Muscle of leg (tissue), 11 donors: ENCODE data around the gene TTC13. TPM values are rescaled to one million over a fixed set of nuclear protein-coding genes. Genes with fewer than 3 reads are reported as not detected.
"Not testable (repeated sequence)": the region's sequence is repeated elsewhere in the genome, so short reads cannot be mapped to it uniquely, and the experiment has no call there.

Experiments used
- DNase-seq: peaks from one replicate; pipeline ENCODE4 v3.0.0; 2013
- H3K27ac ChIP-seq: one replicate; pipeline ENCODE4 v1.5.1; 2013; ENCODE audit warnings: mild to moderate bottlenecking, low read length, control low read depth
- H3K27me3 ChIP-seq: one replicate; pipeline ENCODE4 v1.6.1; 2013; ENCODE audit warnings: low read length; ENCODE audit not compliant: control insufficient read depth, insufficient read depth
- H3K36me3 ChIP-seq: one replicate; pipeline ENCODE4 v1.6.1; 2013; ENCODE audit warnings: low read length; ENCODE audit not compliant: control insufficient read depth, insufficient read depth
- H3K4me1 ChIP-seq: one replicate; pipeline ENCODE4 v1.6.1; 2013; ENCODE audit warnings: low read length; ENCODE audit not compliant: control insufficient read depth, insufficient read depth
- H3K4me3 ChIP-seq: one replicate; pipeline ENCODE4 v1.5.1; 2013; ENCODE audit warnings: low read length, control low read depth
- H3K9me3 ChIP-seq: replicated peaks from 2 replicates; pipeline ENCODE4 v1.6.1; 2013; ENCODE audit warnings: low read depth, low read length; ENCODE audit not compliant: control insufficient read depth
- WGBS: methylation state at CpG from one replicate; pipeline ENCODE4 v1.1.5; 2013; ENCODE audit warnings: missing lambda C conversion rate; ENCODE audit not compliant: insufficient coverage; 5-methylcytosine and 5-hydroxymethylcytosine counted together
- polyA plus RNA-seq, 8 donors: library from polyadenylated mRNA; unstranded; fragments of 120-200 nt; gene quantifications; one replicate each; pipeline versions ENCODE4 v1.2.1 to v1.2.3, GENCODE V29; 2013; ENCODE audit warnings: inconsistent platforms in 1 of 8, low replicate concordance in 1 of 8; ENCODE audit not compliant: insufficient read length in 8 of 8, insufficient read depth in 1 of 8
- total RNA-seq: library from RNA; stranded (reverse); fragments of 120-200 nt; gene quantifications from one replicate; pipeline ENCODE4 v1.2.4, GENCODE V29; 2013

Gene TTC13
- total and polyA plus RNA-seq, 9 donors = 12.7 to 19.8 (median 15.4) TPM

DNA sequence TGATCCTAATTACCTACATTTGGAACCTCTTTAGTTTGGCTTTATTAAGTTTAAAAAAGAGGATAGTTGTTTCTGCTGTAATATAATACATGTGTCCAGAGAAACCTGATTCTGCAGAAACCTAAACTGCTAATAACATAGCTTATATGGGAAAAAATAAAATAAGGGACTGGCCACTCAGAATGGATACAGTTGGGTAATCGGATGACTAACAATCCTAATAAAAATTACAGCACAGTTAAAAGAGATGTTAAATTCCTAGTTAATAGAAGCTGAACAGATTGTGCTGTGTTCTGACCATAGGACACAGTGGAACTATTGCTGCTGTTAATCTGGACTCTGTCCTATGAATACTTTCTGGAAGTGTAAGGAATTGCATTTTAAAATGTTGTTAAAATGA lies 16.2 kb upstream of the TTC13 start:
- no peak overlapping the region for H3K4me3 ChIP-seq
- no peaks in the 10 kb centered on the region for H3K27me3 ChIP-seq
- peaks cover 52% of the 10 kb centered on the region for H3K36me3 ChIP-seq
- H3K4me1 ChIP-seq = no peaks in the 10 kb centered on the region
- WGBS = no CpG with 5 or more reads among the region's 1 CpG
- no peak for DNase-seq
- H3K27ac ChIP-seq = no peak overlapping the region
- H3K9me3 ChIP-seq = no peaks in the 10 kb centered on the region

DNA sequence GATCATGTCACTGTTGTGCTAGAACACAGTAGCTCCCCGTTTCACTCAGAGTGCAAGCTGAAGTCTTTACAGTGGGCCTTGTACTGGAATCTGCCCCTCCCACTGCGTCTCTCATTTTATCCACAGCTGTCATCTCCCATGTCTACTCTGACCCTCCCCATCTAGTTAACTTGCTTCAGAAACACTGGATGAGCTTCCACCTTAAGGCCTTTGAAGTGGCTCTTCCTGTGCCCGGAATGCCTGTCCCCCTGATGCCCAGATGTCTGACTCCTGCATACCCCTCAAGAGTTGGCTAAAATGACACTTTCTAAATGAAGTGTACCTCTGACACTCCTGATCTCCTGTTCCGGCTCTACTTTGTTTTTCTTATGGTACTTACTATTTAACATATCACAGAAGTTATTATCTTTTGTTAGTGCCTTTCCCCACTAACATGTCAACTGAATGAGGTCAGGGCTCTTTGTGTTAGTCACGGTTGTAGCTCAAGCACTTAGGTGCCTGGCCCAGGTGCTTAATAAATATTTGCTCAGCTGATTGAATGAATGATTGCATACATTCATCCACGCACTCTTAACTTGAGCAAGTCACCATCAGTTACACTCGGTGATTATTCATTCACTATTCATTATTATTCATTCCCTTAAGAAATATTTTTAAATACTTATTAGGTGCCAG lies 13.6 kb upstream of the TTC13 start:
- Histone ChIP-seq H3K27me3 (no peaks in the 10 kb centered on the region), H3K36me3 (peaks cover 30% of the 10 kb centered on the region)

DNA sequence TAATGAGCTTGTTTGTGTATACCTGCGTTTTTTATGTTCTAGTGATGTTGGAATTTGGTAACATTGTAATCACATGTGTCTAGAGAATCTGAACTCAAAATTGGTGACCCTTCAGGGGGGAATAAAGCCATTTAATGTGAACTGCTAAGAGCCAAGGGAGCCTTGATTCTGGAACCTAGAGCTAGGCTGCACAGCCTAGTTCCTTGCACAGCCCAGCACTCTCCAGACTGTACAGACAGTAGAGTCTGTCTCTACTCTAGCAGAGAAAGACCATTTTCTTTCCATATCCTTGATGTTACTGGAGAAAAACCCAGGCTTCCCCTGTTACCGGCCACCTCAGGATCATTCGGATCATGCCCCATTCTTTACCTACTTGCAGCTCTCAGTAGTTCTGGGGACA lies 8.8 kb upstream of the TTC13 start:
- 73% methylated on average over 3 of the region's 3 CpGs for WGBS
- Histone ChIP-seq H3K9me3 (no peaks in the 10 kb centered on the region), H3K36me3 (peaks cover 23% of the 10 kb centered on the region), H3K27ac (no peak overlapping the region), H3K4me1 (no peaks in the 10 kb centered on the region), H3K4me3 (no peak overlapping the region), H3K27me3 (no peaks in the 10 kb centered on the region)
- no peak for DNase-seq

More for the DNA sequence above, 13.6 kb upstream of the TTC13 start:
- Histone ChIP-seq H3K4me3 (no peak overlapping the region), H3K27ac (no peak overlapping the region), H3K9me3 (no peaks in the 10 kb centered on the region), H3K4me1 (no peaks in the 10 kb centered on the region)
- WGBS = 72% methylated on average over 3 of the region's 7 CpGs
- DNase-seq = no peak

DNA sequence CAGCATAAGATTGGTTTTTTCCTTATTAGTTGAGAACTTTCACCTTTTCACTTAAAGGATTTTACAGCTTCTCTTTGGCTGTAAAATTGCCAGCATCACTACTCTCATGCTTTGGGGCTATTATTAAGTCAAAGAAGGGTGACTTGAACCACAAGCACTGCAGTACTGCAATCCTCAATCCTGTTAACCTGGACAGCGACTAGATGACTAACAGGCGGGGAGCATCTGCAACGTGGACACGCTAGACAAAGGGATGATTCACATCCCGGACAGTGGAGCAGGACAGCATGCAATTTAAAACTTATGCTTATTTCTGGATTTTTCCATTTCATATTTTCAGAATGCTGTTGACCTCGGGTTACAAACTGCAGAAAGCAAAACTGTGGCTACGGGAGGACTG lies 8.3 kb upstream of the TTC13 start:
- peaks cover 22% of the 10 kb centered on the region for H3K36me3 ChIP-seq
- no peaks in the 10 kb centered on the region for H3K27me3 ChIP-seq
- no peaks in the 10 kb centered on the region for H3K9me3 ChIP-seq
- no peak overlapping the region for H3K27ac ChIP-seq
- H3K4me1 ChIP-seq = no peaks in the 10 kb centered on the region
- no peak for DNase-seq
- H3K4me3 ChIP-seq = no peak overlapping the region
- 67% methylated on average over 5 of the region's 7 CpGs for WGBS

DNA sequence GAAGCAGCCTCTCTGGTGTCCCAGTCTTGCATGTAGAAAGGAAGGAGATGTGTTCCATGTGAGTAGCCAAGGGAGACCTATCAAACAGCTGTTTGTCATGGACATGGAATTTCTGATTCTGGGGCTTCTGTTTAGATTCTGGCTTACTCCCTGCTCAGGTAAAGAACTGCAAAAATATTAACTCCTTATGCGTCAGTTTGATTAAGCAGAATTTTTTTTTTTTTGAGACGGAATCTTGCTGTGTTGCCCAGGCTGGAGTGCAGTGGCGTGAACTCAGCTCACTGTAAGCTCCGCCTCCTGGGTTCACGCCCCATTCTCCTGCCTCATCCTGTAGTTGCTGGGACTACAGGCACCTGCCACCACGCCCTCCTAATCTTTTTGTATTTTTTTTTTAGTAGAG lies 7.0 kb upstream of the TTC13 start:
- no peak overlapping the region for H3K27ac ChIP-seq
- H3K4me1 ChIP-seq = no peaks in the 10 kb centered on the region
- H3K27me3 ChIP-seq = no peaks in the 10 kb centered on the region
- H3K4me3 ChIP-seq = no peak overlapping the region
- no peaks in the 10 kb centered on the region for H3K9me3 ChIP-seq
- peaks cover 16% of the 10 kb centered on the region for H3K36me3 ChIP-seq
- DNase-seq = no peak
- 100% methylated on average over 2 of the region's 6 CpGs for WGBS

DNA sequence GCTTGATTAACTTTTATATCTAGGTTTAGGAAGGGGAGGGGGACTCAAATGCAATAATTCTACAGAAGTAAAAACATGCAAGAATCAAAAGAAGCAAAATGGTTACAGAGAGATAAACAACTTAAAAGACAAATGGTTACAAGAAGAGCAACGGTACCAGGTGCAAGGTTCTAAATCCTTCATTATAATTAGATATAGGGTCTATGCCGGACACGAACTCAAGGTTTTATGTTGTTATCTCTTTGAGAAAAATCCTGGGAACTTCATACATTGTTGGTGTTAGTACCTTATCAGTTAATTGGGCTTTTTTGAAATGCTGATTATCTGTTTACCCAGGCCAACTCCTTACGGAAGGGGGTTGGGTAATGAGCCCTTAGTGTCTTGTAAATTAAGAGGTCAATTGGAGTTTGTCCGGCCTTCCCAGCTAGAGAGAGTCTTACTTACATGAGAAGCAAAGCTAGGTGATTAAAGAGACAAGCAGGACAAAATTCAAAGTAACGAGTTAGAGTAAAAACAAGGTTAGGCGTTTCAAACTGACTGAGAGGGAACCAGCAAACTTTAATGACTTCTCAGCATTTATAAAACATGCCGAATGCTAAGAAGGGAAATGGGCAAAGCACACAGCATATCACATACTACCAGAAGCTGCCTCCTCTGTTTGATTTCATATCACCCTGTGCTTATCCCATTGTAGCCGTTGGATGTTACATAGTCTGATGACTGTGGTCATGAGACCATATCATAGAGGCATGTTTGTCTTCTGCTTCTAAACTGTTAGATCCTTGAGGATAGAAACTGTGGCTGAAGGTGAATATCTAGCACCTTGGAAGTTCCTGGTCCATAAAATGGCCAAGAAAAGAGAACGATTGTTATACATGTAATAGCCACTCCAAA lies 6.2 kb upstream of the TTC13 start:
- not testable (repeated sequence) for H3K36me3 ChIP-seq, H3K4me3 ChIP-seq, H3K4me1 ChIP-seq, H3K9me3 ChIP-seq, DNase-seq, H3K27ac ChIP-seq, H3K27me3 ChIP-seq
- WGBS = 0% methylated on average over 1 of the region's 10 CpGs

DNA sequence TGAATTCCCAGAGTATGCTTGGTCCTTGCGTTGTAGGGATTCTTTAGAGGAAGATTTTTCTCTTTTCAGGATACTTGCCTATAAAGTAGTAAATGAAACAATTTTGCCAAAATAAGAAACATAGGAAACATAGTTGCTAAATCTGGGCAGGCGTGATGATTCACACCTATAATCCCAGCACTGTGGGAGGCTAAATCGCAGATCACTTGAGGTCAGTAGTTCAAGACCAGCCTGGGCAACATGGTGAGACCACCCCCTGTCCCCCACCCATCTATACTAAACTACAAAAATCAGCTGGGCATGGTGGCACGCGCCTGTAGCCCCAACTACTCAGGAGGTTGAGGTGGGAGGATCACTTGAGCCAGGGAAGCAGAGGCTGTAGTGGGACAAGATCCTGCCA lies 5.2 kb upstream of the TTC13 start:
- H3K27me3 ChIP-seq = no peaks in the 10 kb centered on the region
- H3K9me3 ChIP-seq = no peaks in the 10 kb centered on the region
- peaks cover 7% of the 10 kb centered on the region for H3K36me3 ChIP-seq
- WGBS = 100% methylated on average over 1 of the region's 5 CpGs
- H3K4me1 ChIP-seq = no peaks in the 10 kb centered on the region
- H3K4me3 ChIP-seq = no peak overlapping the region
- H3K27ac ChIP-seq = no peak overlapping the region
- DNase-seq = no peak

DNA sequence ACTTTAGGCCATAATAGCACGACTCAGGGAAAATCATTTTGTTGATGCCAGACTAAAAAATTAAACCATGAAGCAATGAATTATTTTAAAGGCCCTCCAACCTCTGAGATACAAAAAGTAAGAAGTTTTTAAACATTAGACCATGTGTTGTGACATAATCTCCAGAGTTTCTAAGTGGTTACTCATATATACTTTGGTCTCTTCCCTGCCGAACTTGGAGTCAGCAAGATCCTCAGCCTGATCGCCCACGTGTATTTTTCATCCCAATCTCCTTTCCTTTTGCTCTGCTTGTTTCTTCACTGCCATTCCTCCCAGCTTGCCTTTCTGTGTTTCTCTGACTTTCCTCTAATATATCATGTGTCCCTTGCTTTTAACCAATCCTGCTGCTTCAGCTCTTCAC lies 4.0 kb upstream of the TTC13 start:
- DNase-seq = no peak
- no peaks in the 10 kb centered on the region for H3K9me3 ChIP-seq
- H3K36me3 ChIP-seq = peaks cover 7% of the 10 kb centered on the region
- WGBS = 100% methylated on average over 3 of the region's 4 CpGs
- H3K4me3 ChIP-seq = no peak overlapping the region
- no peak overlapping the region for H3K27ac ChIP-seq
- no peaks in the 10 kb centered on the region for H3K27me3 ChIP-seq
- H3K4me1 ChIP-seq = peaks cover 4% of the 10 kb centered on the region

DNA sequence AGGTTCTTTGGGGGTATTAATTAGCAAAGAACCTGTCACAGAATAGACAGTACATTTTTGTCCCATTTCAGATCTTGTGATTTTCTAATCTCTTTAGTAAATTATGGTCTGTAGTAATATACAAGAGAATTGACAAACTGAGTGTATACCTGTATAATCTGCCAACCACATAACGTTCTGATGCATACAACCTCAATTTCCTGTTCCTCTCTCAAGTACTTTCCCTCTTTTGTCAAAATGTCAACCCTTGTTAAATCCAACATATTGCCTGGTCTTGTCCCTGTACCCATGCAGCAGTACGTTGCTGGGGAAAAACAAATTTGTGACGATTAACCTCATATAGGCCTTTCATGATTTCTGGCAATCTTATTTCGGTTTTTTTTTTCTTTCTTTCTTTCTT lies 1.3 kb upstream of the TTC13 start:
- no peaks in the 10 kb centered on the region for H3K9me3 ChIP-seq
- WGBS = 76% methylated on average over 4 of the region's 4 CpGs
- no peak overlapping the region for H3K27ac ChIP-seq
- peaks cover 11% of the 10 kb centered on the region for H3K36me3 ChIP-seq
- H3K4me1 ChIP-seq = peaks cover 16% of the 10 kb centered on the region
- H3K27me3 ChIP-seq = no peaks in the 10 kb centered on the region
- H3K4me3 ChIP-seq = peak overlapping the region; percentile 74
- no peak for DNase-seq

DNA sequence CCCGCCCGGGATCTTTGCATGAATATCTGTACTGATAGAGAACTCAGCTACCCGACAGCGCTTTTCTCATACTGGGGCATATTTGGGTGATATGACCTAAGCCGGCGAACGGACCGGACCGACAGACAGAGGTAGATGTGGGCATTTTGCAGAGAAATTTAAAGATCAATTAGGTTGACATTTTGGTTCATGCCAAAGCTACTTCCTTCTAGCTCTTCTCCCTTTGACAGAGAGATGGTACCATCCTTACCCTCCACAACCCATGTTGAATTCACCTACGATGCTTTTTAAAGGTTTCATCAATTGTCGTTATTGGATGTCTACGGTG lies 692 bp upstream of the TTC13 start:
- no peak for DNase-seq
- H3K9me3 ChIP-seq = no peaks in the 10 kb centered on the region
- H3K4me3 ChIP-seq = peak overlapping the region; percentile 74
- no peaks in the 10 kb centered on the region for H3K27me3 ChIP-seq
- H3K27ac ChIP-seq = peak overlapping the region; percentile 29
- H3K36me3 ChIP-seq = peaks cover 11% of the 10 kb centered on the region
- 8% methylated on average over 2 of the region's 12 CpGs for WGBS
- peaks cover 16% of the 10 kb centered on the region for H3K4me1 ChIP-seq
